Endothelial cell of hepatic sinusoid (primary cell): ENCODE measurements around the gene ANTXR2.

Source experiments
- in situ Hi-C: cut with HindIII; loops from 2 replicates; pipeline ENCODE4 v1.10.0; 2017; ENCODE audit warnings: low sequenced_read_pairs

Gene ANTXR2

GRCh38 chr4:80069837-80070731 is 2.9 kb downstream of the ANTXR2 start:
- in situ Hi-C loops = no loop called here

- in situ Hi-C loops = no loop called here
These were observed 3.8 kb downstream of the ANTXR2 start for GRCh38 chr4:80069108-80069836.

DNA sequence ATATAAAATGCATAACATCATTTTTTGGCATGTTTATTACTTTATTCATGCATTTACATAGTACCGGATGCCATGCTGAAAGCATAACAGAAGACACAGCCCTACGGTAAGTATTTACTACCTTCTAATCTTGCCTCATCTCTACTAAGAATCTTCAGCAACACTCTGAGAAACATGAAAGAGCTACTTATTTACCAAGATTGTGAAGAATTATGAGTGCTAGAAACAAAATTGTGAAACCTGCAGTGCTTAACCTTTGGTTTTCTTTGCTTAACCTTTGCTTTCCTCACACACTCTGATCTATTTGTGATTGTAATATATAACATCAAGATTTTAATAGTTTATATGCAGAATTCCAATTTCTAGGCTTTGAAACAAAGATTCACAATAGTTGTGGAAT is 7.4 kb downstream of the ANTXR2 start:
- in situ Hi-C loops = no loop called here

GRCh38 chr4:80062527-80062926 is 10.5 kb downstream of the ANTXR2 start:
- in situ Hi-C loops = no loop called here

DNA sequence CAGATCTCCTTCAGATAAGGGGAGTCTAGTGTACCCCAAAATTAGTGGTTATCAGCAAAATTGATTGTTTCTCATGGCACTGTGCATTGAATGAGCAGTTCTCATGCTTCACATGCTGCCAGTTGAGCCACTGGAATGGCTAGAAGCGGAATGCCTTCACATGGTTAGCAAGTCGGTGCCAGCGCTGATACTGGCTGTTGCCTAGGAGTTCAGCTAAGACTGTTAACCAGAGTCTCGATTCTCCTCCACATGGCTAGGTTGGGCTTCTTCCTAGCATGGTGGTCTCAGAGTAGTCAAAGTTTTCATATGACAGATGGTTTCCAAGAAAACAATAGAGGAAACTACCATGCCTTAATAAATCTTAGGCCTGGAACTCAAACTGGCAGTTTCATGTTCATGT is 12.2 kb downstream of the ANTXR2 start:
- in situ Hi-C loops = no loop called here

DNA sequence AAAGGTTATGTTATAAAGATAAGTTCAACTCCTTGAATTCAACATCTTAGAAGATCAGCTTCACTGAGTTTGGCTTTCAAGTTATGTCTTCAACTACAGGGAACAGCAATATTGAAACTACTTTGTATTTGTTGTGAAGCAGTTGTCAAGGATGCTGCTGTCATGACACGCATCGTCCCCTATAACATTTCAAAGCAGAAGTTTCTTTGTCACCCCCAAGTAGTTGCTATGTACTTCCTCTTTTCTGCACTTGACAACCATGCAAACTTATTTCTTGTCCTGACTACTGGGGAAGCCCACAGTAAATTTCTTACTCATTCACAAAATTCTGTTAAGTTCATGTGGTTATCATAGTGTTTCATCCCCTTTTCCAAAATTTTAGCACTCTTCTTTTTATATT is 14.3 kb downstream of the ANTXR2 start:
- in situ Hi-C loops = no loop called here

DNA sequence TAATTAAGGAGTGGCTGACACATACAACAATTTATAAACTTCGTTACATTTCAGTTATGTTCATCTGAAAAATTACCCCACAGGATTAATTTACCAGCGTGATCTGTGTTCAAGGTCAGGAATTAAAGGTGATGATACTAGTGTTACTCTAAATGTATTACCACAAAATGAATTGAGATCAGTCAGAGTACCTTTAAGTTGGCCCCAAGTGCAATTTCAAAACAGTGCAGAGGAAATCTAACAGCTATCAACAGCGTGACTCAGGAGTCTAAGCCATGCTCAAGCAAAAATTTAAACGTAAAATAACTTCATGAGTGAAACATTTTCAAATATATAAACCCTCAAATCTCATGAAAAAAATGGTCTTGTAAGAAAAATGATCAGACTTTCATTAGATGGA is 18.7 kb downstream of the ANTXR2 start:
- in situ Hi-C loops = no loop called here

GRCh38 chr4:80053140-80053910 is 19.7 kb downstream of the ANTXR2 start:
- in situ Hi-C loops = no loop called here

- in situ Hi-C loops = no loop called here
These were observed 23.1 kb downstream of the ANTXR2 start for GRCh38 chr4:80049813-80050534.

- in situ Hi-C loops = no loop called here
These were observed 23.6 kb downstream of the ANTXR2 start for GRCh38 chr4:80049402-80049801.

GRCh38 chr4:80045786-80046185 is 27.2 kb downstream of the ANTXR2 start:
- in situ Hi-C loops = no loop called here

GRCh38 chr4:80043541-80043940 is 29.5 kb downstream of the ANTXR2 start:
- in situ Hi-C loops = no loop called here

GRCh38 chr4:80042821-80043220 is 30.2 kb downstream of the ANTXR2 start:
- in situ Hi-C loops = no loop called here

GRCh38 chr4:80037864-80038263 is 35.2 kb downstream of the ANTXR2 start:
- in situ Hi-C loops = no loop called here

DNA sequence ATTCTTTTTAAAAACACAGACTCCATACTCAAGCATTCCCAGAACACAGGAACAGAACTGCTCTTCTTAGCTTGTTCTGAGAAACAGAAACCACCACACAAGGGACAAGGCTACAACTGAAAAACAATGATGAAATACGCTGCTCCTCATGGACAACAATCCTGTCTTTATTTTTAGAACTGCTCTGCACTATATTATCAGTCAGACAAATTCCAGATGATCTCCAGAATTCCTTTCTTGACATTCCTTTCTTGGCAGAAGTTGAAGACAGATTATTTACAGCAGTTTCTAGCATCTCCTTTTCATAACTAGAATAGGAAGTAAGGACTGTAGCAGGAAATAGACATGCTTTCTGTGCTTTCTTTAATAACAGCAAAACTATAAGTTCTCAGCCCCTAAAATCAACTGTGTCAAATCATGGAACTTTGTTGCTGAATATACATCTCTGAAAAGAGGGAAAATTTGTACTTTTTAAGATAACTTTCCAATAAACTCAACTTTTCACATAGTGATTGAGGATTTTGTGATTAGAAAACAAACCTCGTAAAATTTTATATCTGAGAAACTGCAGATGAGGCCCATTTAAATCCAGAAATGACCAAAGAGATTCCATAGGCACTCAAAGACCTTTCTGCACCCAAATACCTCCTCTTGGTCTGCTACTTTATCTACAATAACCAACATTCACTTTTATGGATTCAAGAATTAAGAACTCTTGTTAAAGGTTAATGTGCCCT is 35.9 kb downstream of the ANTXR2 start:
- in situ Hi-C loops = no loop called here

GRCh38 chr4:80036306-80036705 is 36.7 kb downstream of the ANTXR2 start:
- in situ Hi-C loops = no loop called here

DNA sequence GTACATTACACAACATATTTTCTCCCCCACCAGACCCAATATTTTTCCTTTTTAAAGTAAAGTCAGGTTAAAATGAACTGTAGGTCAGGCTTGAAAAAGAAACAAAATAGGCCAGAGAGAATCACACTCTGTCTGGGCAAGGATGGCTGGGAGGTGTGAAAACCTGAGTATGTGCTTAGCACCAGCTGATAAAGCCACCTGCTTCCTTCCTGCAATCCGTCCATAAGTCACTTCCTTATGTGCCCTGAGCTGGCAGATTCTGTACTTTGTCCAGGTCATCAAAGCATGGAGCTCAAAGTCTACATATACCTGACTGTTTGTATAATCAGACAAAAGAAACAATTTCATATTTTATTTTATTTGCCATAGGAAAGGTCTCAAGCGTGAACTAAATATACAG is 37.7 kb downstream of the ANTXR2 start:
- in situ Hi-C loops = no loop called here

- in situ Hi-C loops = no loop called here
These were observed 39.4 kb downstream of the ANTXR2 start for GRCh38 chr4:80033581-80033980.

DNA sequence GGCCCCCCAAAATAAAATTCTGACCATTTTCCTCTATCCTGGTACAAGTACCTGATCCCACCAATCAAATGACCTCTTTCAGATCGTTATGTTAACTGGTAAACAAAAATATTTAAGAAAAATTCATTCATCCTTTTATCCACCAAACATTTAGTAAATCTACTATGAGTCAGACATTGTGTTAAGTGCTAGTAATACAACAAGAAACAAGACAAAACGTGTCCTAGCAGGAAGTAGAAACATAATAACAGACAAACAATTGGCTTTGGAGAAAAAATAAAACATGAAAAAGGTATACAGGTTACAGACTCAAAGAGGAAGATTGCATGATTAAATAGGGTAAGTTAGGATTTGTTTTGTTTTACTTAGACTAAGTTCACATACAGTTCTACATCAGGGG is 43.7 kb downstream of the ANTXR2 start:
- in situ Hi-C loops = no loop called here

DNA sequence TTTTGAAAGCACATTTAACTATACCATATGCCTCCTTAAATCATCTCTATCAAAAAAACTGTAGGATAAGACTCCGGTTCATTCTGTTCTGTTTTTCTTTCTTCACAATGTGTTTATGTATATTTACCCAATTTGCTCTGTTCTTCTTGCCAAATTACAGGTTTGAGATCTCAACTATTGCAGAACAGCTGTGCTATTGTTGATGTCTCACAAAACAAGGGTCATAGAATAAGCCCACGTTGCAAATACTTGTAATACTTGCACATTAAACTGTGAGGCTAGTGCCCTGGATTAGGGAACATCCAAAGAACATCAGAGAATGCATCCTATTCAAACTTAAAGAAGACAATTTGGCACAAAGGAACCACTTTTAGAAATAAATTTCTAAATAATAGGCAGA is 45.4 kb downstream of the ANTXR2 start:
- in situ Hi-C loops = no loop called here
